ENCODE data around the gene PSG6. TPM values are rescaled to one million over a fixed set of nuclear protein-coding genes. Genes with fewer than 3 reads are reported as not detected.
A peak's percentile ranks its signal among the peaks of the same experiment; 100 is the strongest.
"Not testable (repeated sequence)": the region's sequence is repeated elsewhere in the genome, so short reads cannot be mapped to it uniquely, and the experiment has no call there.

Gene PSG6
- total and polyA plus RNA-seq, 2 donors (not counting 1 experiment from before 2014, with no cell fraction given): 0.17 to 0.76 TPM

GRCh38 chr19:42872608-42873007 is 45.1 kb downstream of the PSG6 start:
- Histone ChIP-seq H3K4me1 (ENCODE audit: control insufficient read depth, extremely low read depth, insufficient read depth, low read length) (peaks cover 18% of the 10 kb centered on the region), H3K4me3 (replicated peaks in 1 of 4; ENCODE audit: control extremely low read depth in 1 of 4, insufficient read depth in 1 of 4, low read depth in 3 of 4, low read length in 4 of 4) (no peak overlapping the region), H3K36me3 (ENCODE audit: control insufficient read depth, insufficient read depth, low read length) (no peaks in the 10 kb centered on the region), H3K4me2 (ENCODE audit: extremely low read depth, insufficient read depth, low read length) (no peak overlapping the region), H3K27ac (ENCODE audit: insufficient read depth, low read length) (no peak overlapping the region), H3K9me3 (ENCODE audit: control insufficient read depth, insufficient read depth, low read depth, low read length) (no peaks in the 10 kb centered on the region), H4K20me1 (ENCODE audit: control insufficient read depth, extremely low read depth, insufficient read depth, low read length) (no peaks in the 10 kb centered on the region), H3K27me3 (ENCODE audit: control insufficient read depth, insufficient read depth, low read length) (no peaks in the 10 kb centered on the region), H2AFZ (ENCODE audit: low read length) (no peak overlapping the region), H3K9ac (ENCODE audit: insufficient read depth, low read length) (no peak overlapping the region), H3K79me2 (ENCODE audit: control insufficient read depth, insufficient read depth, low read length) (no peaks in the 10 kb centered on the region)
- no peak for DNase-seq (ENCODE audit: low read depth in 2 of 2)
- TF ChIP-seq EZH2 (IDR thresholded peaks at IDR 0.05; ENCODE audit: low read length, missing control alignments) (no peak), CTCF (conservative IDR thresholded peaks at IDR 0.05 in 1 of 2, IDR thresholded peaks at IDR 0.05 in 1 of 2; ENCODE audit: low read depth in 1 of 2, low read length in 2 of 2) (no peak)

DNA sequence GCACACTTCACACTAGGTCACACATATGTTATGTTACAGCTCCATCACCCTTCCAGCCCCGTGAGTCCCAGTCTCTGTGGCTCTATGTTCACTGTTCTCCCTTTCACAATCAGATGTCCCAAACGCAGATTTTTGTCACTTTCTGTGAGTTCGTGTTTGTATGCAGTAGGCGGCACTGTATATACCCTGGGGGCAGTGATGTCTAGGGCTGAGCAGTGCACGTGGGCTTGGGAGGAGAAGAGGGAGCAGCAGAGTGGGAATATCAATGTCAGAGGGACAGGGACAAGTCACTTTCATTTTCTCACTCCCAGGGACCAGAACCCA is 60.2 kb downstream of the PSG6 start:
- Histone ChIP-seq H3K9me3 (ENCODE audit: control insufficient read depth, insufficient read depth, low read depth, low read length) (no peaks in the 10 kb centered on the region), H3K27ac (ENCODE audit: insufficient read depth, low read length) (no peak overlapping the region), H3K36me3 (ENCODE audit: control insufficient read depth, insufficient read depth, low read length) (no peaks in the 10 kb centered on the region), H3K4me2 (ENCODE audit: extremely low read depth, insufficient read depth, low read length) (no peak overlapping the region), H3K4me1 (ENCODE audit: control insufficient read depth, extremely low read depth, insufficient read depth, low read length) (peaks cover 2% of the 10 kb centered on the region), H3K9ac (ENCODE audit: insufficient read depth, low read length) (no peak overlapping the region), H2AFZ (ENCODE audit: low read length) (no peak overlapping the region), H3K27me3 (ENCODE audit: control insufficient read depth, insufficient read depth, low read length) (no peaks in the 10 kb centered on the region), H3K79me2 (ENCODE audit: control insufficient read depth, insufficient read depth, low read length) (no peaks in the 10 kb centered on the region), H3K4me3 (replicated peaks in 1 of 4; ENCODE audit: control extremely low read depth in 1 of 4, insufficient read depth in 1 of 4, low read depth in 3 of 4, low read length in 4 of 4) (no peak overlapping the region), H4K20me1 (ENCODE audit: control insufficient read depth, extremely low read depth, insufficient read depth, low read length) (no peaks in the 10 kb centered on the region)
- no peak for DNase-seq (ENCODE audit: low read depth in 2 of 2)
- no peak for TF ChIP-seq EZH2 (IDR thresholded peaks at IDR 0.05; ENCODE audit: low read length, missing control alignments)
- peak in 1 of 2 donors; percentile 2 for TF ChIP-seq CTCF (conservative IDR thresholded peaks at IDR 0.05 in 1 of 2, IDR thresholded peaks at IDR 0.05 in 1 of 2; ENCODE audit: low read depth in 1 of 2, low read length in 2 of 2)

- H3K36me3 ChIP-seq (ENCODE audit: control insufficient read depth, insufficient read depth, low read length); DNase-seq (ENCODE audit: low read depth in 2 of 2); H3K4me2 ChIP-seq (ENCODE audit: extremely low read depth, insufficient read depth, low read length); H3K4me3 ChIP-seq (replicated peaks in 1 of 4; ENCODE audit: control extremely low read depth in 1 of 4, insufficient read depth in 1 of 4, low read depth in 3 of 4, low read length in 4 of 4); H3K9ac ChIP-seq (ENCODE audit: insufficient read depth, low read length); H3K79me2 ChIP-seq (ENCODE audit: control insufficient read depth, insufficient read depth, low read length); H4K20me1 ChIP-seq (ENCODE audit: control insufficient read depth, extremely low read depth, insufficient read depth, low read length); H3K4me1 ChIP-seq (ENCODE audit: control insufficient read depth, extremely low read depth, insufficient read depth, low read length); H3K27ac ChIP-seq (ENCODE audit: insufficient read depth, low read length); H3K9me3 ChIP-seq (ENCODE audit: control insufficient read depth, insufficient read depth, low read depth, low read length); H3K27me3 ChIP-seq (ENCODE audit: control insufficient read depth, insufficient read depth, low read length); H2AFZ ChIP-seq (ENCODE audit: low read length): not testable (repeated sequence)
- peak; percentile 33 to 47 for TF ChIP-seq CTCF (conservative IDR thresholded peaks at IDR 0.05 in 1 of 2, IDR thresholded peaks at IDR 0.05 in 1 of 2; ENCODE audit: low read depth in 1 of 2, low read length in 2 of 2)
Observed at GRCh38 chr19:42856866-42857543, 60.7 kb downstream of the PSG6 start.

DNA sequence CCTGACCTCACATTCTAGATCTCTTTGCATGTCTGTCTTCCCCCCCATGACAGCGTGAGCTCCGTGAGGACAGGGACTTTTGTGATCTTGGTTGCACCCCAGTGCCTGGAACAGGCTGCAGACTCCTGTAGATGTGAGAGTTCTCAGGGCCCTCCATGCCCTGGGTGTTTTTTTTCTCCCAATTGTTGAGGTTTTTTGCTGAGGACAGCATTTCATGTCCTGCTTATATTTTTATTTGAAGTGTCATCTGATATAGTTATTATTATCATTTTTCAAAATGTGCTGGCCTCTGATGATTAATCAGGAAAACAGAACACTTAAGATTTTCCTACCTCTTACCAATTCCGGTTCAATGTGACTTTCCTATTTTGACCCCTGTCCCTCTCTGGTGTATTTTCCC is 62.9 kb downstream of the PSG6 start:
- H3K36me3 ChIP-seq (ENCODE audit: control insufficient read depth, insufficient read depth, low read length); H3K9ac ChIP-seq (ENCODE audit: insufficient read depth, low read length): not testable (repeated sequence)

GRCh38 chr19:42853231-42853630 is 64.5 kb downstream of the PSG6 start:
- not testable (repeated sequence) for H4K20me1 ChIP-seq (ENCODE audit: control insufficient read depth, extremely low read depth, insufficient read depth, low read length); H3K9me3 ChIP-seq (ENCODE audit: control insufficient read depth, insufficient read depth, low read depth, low read length); H3K27me3 ChIP-seq (ENCODE audit: control insufficient read depth, insufficient read depth, low read length); H3K4me2 ChIP-seq (ENCODE audit: extremely low read depth, insufficient read depth, low read length); H2AFZ ChIP-seq (ENCODE audit: low read length); H3K79me2 ChIP-seq (ENCODE audit: control insufficient read depth, insufficient read depth, low read length); DNase-seq (ENCODE audit: low read depth in 2 of 2); H3K4me3 ChIP-seq (replicated peaks in 1 of 4; ENCODE audit: control extremely low read depth in 1 of 4, insufficient read depth in 1 of 4, low read depth in 3 of 4, low read length in 4 of 4); H3K36me3 ChIP-seq (ENCODE audit: control insufficient read depth, insufficient read depth, low read length); H3K9ac ChIP-seq (ENCODE audit: insufficient read depth, low read length)
- peak overlapping the region; percentile 29 for H3K27ac ChIP-seq (ENCODE audit: insufficient read depth, low read length)
- H3K4me1 ChIP-seq (ENCODE audit: control insufficient read depth, extremely low read depth, insufficient read depth, low read length): peaks cover 16% of the 10 kb centered on the region

More for the DNA sequence above, 62.9 kb downstream of the PSG6 start:
- H4K20me1 ChIP-seq (ENCODE audit: control insufficient read depth, extremely low read depth, insufficient read depth, low read length); DNase-seq (ENCODE audit: low read depth in 2 of 2); H3K79me2 ChIP-seq (ENCODE audit: control insufficient read depth, insufficient read depth, low read length); H3K9me3 ChIP-seq (ENCODE audit: control insufficient read depth, insufficient read depth, low read depth, low read length); H3K27me3 ChIP-seq (ENCODE audit: control insufficient read depth, insufficient read depth, low read length); H3K4me2 ChIP-seq (ENCODE audit: extremely low read depth, insufficient read depth, low read length); H2AFZ ChIP-seq (ENCODE audit: low read length); H3K27ac ChIP-seq (ENCODE audit: insufficient read depth, low read length); H3K4me3 ChIP-seq (replicated peaks in 1 of 4; ENCODE audit: control extremely low read depth in 1 of 4, insufficient read depth in 1 of 4, low read depth in 3 of 4, low read length in 4 of 4): not testable (repeated sequence)
- H3K4me1 ChIP-seq (ENCODE audit: control insufficient read depth, extremely low read depth, insufficient read depth, low read length): peaks cover 16% of the 10 kb centered on the region
